Measurements from ENCODE around the gene MRPL46. TPM values are rescaled to one million over a fixed set of nuclear protein-coding genes. Genes with fewer than 3 reads are reported as not detected.
A peak's percentile ranks its signal among the peaks of the same experiment; 100 is the strongest.

MRPL46 gene
- total and polyA plus RNA-seq, 9 of the 15 experiments (the other 6 are each of a cell fraction or from before 2014, with no cell fraction given) = 41.2 to 72.2 (median 49.8) TPM

DNA sequence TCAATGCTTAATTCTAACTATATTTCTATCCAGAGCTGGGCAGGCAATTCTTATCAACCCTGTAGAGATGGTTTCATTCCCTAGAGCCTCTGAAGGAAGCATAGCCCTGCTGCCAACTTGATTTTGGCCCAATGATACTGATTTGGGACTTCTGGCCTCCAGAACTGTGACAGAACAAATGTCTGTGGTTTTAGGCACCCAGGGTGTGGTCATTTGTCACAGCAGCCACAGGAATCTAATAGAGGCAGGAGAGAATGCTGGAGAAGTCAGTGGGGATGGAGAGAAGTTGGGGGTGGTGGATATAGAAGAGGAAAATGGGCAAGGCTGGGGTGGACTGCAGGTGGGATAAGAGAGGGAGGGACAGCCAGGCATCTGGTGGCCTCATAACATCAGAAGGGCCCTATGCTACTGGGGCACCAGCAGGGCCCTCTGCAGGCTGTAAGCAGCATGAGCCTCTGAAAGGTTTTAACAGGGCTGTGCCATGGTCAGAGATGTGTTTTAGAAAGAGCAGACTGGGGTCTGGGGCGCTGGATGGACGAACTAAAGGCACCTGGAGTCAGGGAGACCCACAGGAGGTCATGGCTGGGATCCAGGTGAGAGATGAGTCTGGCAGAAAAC is 20.1 kb upstream of the MRPL46 start:
- FAIRE-seq (no peak), DNase-seq (ENCODE audit: extremely low read depth in 1 of 4, low spot score in 3 of 4) (no peak), ATAC-seq (peak; percentile 69)
- H3K4me2 ChIP-seq (ENCODE audit: insufficient read depth, low read length) = no peak overlapping the region
- in situ Hi-C loops (cut with MboI) (no loop called here), intact Hi-C loops (cut with micrococcal nuclease) (no loop called here)
- ChIA-PET CTCF (ENCODE audit: low intra/inter-chr PET ratio) (no interaction called here), POLR2A (no interaction called here)
- peak overlapping the region in 1 of 2 experiments; percentile 49; a peak in 1 of 4 replicates for H3K9ac ChIP-seq (ENCODE audit: insufficient read depth in 1 of 2, low read depth in 2 of 2, low read length in 2 of 2)
- no peak overlapping the region for H2AFZ ChIP-seq (ENCODE audit: low read depth, low read length)
- 18% methylated on average over 2 of the region's 2 CpGs for WGBS (ENCODE audit: insufficient coverage, low coverage, missing lambda C conversion rate)
- no peak overlapping the region for H3K4me3 ChIP-seq
- no TSS peak for BruUV-seq (replicated peaks)
- no peaks in the 10 kb centered on the region for H3K36me3 ChIP-seq (ENCODE audit: control insufficient read depth, insufficient read depth, low read length)
- H3K79me2 ChIP-seq (ENCODE audit: control insufficient read depth, insufficient read depth, low read length) = no peaks in the 10 kb centered on the region
- H3K9me3 ChIP-seq (replicated peaks; ENCODE audit: control insufficient read depth, insufficient read depth, low read depth, low read length) = no peaks in the 10 kb centered on the region
- no peaks in the 10 kb centered on the region for H3K27me3 ChIP-seq (ENCODE audit: control insufficient read depth in 2 of 2, insufficient read depth in 2 of 2, low read length in 2 of 2)
- H3K27ac ChIP-seq (ENCODE audit: extremely low read depth, low read depth, low read length) = no peak overlapping the region
- peaks cover 0 to 10% of the 10 kb centered on the region in 2 experiments; a peak in 1 of 5 replicates for H3K4me1 ChIP-seq (replicated peaks in 1 of 2; ENCODE audit: control insufficient read depth in 2 of 2, insufficient read depth in 2 of 2, low read length in 2 of 2)
- H3K9me1 ChIP-seq (ENCODE audit: control insufficient read depth, insufficient read depth, low read length) = no peaks in the 10 kb centered on the region
- TF ChIP-seq ZSCAN32 (CRISPR knock-in tag; IDR thresholded peaks at IDR 0.05) = no peak
- TF ChIP-seq, protein P1, sequence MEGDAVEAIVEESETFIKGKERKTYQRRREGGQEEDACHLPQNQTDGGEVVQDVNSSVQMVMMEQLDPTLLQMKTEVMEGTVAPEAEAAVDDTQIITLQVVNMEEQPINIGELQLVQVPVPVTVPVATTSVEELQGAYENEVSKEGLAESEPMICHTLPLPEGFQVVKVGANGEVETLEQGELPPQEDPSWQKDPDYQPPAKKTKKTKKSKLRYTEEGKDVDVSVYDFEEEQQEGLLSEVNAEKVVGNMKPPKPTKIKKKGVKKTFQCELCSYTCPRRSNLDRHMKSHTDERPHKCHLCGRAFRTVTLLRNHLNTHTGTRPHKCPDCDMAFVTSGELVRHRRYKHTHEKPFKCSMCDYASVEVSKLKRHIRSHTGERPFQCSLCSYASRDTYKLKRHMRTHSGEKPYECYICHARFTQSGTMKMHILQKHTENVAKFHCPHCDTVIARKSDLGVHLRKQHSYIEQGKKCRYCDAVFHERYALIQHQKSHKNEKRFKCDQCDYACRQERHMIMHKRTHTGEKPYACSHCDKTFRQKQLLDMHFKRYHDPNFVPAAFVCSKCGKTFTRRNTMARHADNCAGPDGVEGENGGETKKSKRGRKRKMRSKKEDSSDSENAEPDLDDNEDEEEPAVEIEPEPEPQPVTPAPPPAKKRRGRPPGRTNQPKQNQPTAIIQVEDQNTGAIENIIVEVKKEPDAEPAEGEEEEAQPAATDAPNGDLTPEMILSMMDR (IDR thresholded peaks at IDR 0.05 in 2 of 3, conservative IDR thresholded peaks at IDR 0.05 in 1 of 3; ENCODE audit: insufficient read depth in 2 of 3, low read depth in 1 of 3, low read length in 3 of 3) = peak; percentile 12 to 16 (median 14); a peak in 1 of 6 replicates
- no peaks in the 10 kb centered on the region; the same call in 1 of the 2 replicates for H4K20me1 ChIP-seq (replicated peaks; ENCODE audit: control insufficient read depth, insufficient read depth, low read length)

Data from K562 (cell line).